Epithelial cell of alveolus of lung (primary cell): ENCODE results near the gene AFTPH. TPM values are rescaled to one million over a fixed set of nuclear protein-coding genes. Genes with fewer than 3 reads are reported as not detected.

Source experiments
- total RNA-seq: library from RNA; depleted of rRNA; stranded (reverse); fragments of >200 nt; gene quantifications from 2 replicates; pipeline ENCODE4 v1.2.1, GENCODE V29; 2015

AFTPH gene, protein sequence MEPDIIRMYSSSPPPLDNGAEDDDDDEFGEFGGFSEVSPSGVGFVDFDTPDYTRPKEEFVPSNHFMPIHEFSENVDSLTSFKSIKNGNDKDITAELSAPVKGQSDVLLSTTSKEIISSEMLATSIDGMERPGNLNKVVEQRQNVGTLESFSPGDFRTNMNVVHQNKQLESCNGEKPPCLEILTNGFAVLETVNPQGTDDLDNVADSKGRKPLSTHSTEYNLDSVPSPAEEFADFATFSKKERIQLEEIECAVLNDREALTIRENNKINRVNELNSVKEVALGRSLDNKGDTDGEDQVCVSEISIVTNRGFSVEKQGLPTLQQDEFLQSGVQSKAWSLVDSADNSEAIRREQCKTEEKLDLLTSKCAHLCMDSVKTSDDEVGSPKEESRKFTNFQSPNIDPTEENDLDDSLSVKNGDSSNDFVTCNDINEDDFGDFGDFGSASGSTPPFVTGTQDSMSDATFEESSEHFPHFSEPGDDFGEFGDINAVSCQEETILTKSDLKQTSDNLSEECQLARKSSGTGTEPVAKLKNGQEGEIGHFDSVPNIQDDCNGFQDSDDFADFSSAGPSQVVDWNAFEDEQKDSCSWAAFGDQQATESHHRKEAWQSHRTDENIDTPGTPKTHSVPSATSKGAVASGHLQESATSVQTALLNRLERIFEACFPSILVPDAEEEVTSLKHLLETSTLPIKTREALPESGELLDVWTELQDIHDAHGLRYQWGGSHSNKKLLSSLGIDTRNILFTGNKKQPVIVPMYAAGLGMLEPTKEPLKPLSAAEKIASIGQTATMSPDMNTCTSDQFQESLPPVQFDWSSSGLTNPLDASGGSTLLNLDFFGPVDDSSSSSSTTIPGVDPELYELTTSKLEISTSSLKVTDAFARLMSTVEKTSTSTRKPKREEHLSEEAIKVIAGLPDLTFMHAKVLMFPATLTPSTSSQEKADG
- 11.9 and 16.8 TPM in 2 replicates for total RNA-seq

DNA sequence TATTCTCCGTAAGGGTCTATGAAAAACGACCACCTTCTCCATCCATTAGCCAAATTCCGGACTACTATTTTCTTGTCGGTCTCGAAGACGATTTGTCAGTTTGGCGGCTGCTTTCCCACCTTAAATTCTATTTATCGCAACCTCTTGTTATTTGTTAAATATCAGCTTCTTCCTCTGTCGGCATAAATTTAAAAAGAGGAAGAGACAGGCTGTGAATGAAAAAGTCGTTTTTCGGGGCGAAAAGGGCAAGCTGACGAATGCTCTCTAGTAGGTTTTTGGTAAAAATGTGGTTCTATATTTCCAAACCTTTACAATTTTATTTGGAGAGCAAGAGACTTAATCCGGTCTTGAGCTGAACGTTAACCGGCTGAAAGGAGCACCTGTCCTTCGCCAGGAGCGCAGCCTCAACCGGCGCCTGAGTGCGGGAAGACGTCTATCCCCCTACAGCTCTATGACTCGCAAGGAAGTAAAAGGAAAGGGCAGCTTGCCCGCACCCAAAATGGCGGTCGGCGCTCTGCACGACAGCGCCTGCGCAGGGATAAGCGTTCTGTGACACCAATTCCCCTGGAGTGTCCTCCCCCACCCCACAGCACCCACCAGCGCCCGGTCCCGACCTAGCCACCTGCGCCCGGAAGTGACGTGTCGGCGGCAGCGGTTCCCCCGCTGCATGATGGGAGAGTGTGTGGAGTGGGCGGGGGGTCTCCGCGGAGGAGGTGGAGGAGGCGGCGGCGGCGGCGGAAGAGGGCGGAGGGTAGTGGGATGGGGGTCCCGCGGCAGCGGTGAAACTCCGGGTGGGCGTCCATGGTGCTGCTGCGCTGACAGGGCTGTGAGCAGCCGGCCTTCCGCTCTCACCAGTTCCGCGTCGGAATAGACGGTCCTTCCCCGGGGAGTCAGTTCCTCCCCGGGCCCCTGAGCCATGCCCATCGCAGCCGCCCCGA lies at the start of gene AFTPH:
Gene AFTPH, plus strand, starts transcription at position 663 of the 938 bp plus-strand sequence. CDS start 27,147 bp downstream, outside the sequence.

Other genes starting within 250 kb of the AFTPH start
- gene LGALSL, start 70.2 kb upstream of the AFTPH start, total RNA-seq: 3.4 and 17.7 TPM in 2 replicates
- 7.8 and 10.3 TPM in 2 replicates for gene SERTAD2, start 129.6 kb downstream of the AFTPH start, total RNA-seq